Measurements from ENCODE around the gene KCTD21. TPM values are rescaled to one million over a fixed set of nuclear protein-coding genes. Genes with fewer than 3 reads are reported as not detected.
"Not testable (repeated sequence)": the region's sequence is repeated elsewhere in the genome, so short reads cannot be mapped to it uniquely, and the experiment has no call there.

Gene KCTD21
- 10 to 100 TPM in 1 of 3 donors, 1 to 10 TPM in 2; 7.5 to 11.1 (median 8.1) TPM for total RNA-seq
- long read RNA-seq, donor 1, transcript KCTD21-201 (2 exons, 3,585 nt): major isoform, 5 of 10 reads
- long read RNA-seq, donor 1, partial matches to known transcripts: 0 of 10 reads
- long read RNA-seq, donor 1, other reads (novel, unspliced or antisense): 5 of 10 reads
- long read RNA-seq, donor 2, partial matches to known transcripts: 0 of 1 reads
- long read RNA-seq, donor 2, other reads (novel, unspliced or antisense): 1 of 1 reads

GRCh38 chr11:78188286-78189173, at the start of gene KCTD21, which contains the start of gene USP35:
Gene KCTD21, minus strand, starts transcription at chr11:78188626. Its CDS starts 14,072 bp downstream, at chr11:78174554.
Gene USP35, plus strand, starts transcription at chr11:78188919. Its CDS starts 7,327 bp downstream, at chr11:78196246.
- H3K36me3 ChIP-seq (ENCODE audit: low read depth): no peaks in the 10 kb centered on the region
- no peaks in the 10 kb centered on the region for H3K9me3 ChIP-seq
- H3K4me1 ChIP-seq (ENCODE audit: low read depth): peaks cover 14% of the 10 kb centered on the region
- DNase-seq: peak; percentile 97 to 99 (median 98)
- intact Hi-C loops (cut with DNase I, micrococcal nuclease): no loop called here
- no peak for TF ChIP-seq CTCF (IDR thresholded peaks at IDR 0.05)
- H3K4me3 ChIP-seq: peak within 1 kb of the TSS; percentile 84
- ATAC-seq: peak; percentile 97

GRCh38 chr11:78237293-78238046, 49.0 kb upstream of the KCTD21 start:
- no peaks in the 10 kb centered on the region for H3K36me3 ChIP-seq (ENCODE audit: low read depth)
- DNase-seq (no peak), ATAC-seq (no peak)
- no peaks in the 10 kb centered on the region for H3K4me1 ChIP-seq (ENCODE audit: low read depth)
- TF ChIP-seq CTCF (IDR thresholded peaks at IDR 0.05): no peak
- intact Hi-C loops (cut with DNase I, micrococcal nuclease): no loop called here
- H3K4me3 ChIP-seq: no peak overlapping the region
- H3K9me3 ChIP-seq: no peaks in the 10 kb centered on the region

GRCh38 chr11:78234006-78234405, 45.6 kb upstream of the KCTD21 start:
- no peak overlapping the region for H3K4me3 ChIP-seq
- no peak for TF ChIP-seq CTCF (IDR thresholded peaks at IDR 0.05)
- intact Hi-C loops (cut with DNase I, micrococcal nuclease): no loop called here
- H3K4me1 ChIP-seq (ENCODE audit: low read depth): no peaks in the 10 kb centered on the region
- no peak for ATAC-seq
- H3K9me3 ChIP-seq: no peaks in the 10 kb centered on the region
- no peak for DNase-seq
- no peaks in the 10 kb centered on the region for H3K36me3 ChIP-seq (ENCODE audit: low read depth)

- H3K9me3 ChIP-seq; intact Hi-C loops (cut with DNase I, micrococcal nuclease); H3K36me3 ChIP-seq (ENCODE audit: low read depth); ATAC-seq; H3K4me1 ChIP-seq (ENCODE audit: low read depth); H3K4me3 ChIP-seq; DNase-seq: not testable (repeated sequence)
Observed at GRCh38 chr11:78233046-78233445, 44.6 kb upstream of the KCTD21 start.

GRCh38 chr11:78231962-78232501, 43.6 kb upstream of the KCTD21 start:
- no peak for TF ChIP-seq CTCF (IDR thresholded peaks at IDR 0.05)
- Histone ChIP-seq H3K9me3 (no peaks in the 10 kb centered on the region), H3K4me3 (no peak overlapping the region), H3K4me1 (ENCODE audit: low read depth) (no peaks in the 10 kb centered on the region), H3K36me3 (ENCODE audit: low read depth) (no peaks in the 10 kb centered on the region)
- ATAC-seq: no peak
- intact Hi-C loops (cut with DNase I, micrococcal nuclease): no loop called here
- DNase-seq: no peak

Measured in mucosa of descending colon (tissue), 3 donors.